Measurements from ENCODE around the gene TMEM163. TPM values are rescaled to one million over a fixed set of nuclear protein-coding genes. Genes with fewer than 3 reads are reported as not detected.

Gene TMEM163
- total RNA-seq, 1 donor from 2014 or later: not detected

DNA sequence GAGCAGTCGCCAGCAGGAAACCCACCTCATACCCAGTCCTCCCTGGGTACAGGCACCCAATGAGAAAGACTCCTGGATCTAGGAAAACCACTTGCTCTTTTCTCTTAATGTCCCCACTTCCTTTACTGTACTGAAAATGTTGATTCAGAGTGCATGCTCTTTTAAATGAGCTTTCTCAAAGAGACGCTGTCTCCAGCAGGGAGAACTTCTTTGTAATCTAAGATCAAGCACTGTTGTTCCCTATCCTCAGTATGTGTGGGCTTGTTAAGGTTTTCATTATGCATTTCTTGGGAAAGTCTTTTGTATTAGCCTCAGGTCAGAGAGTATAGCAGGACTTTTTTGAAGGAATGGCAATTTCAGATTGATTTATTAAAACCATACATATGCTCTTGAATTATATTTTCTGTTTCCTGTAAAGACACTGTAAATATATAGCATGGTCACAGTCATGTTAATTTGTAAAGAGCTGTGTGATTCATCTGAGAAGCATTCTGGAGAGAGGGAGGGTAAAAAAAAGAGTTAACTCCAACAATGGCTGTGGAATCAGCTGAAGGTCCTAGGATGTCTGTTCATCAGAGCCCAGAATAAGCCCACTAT, 286.9 kb downstream of the TMEM163 start:
- DNase-seq (ENCODE audit: extremely low spot score, unreplicated experiment): no peak

DNA sequence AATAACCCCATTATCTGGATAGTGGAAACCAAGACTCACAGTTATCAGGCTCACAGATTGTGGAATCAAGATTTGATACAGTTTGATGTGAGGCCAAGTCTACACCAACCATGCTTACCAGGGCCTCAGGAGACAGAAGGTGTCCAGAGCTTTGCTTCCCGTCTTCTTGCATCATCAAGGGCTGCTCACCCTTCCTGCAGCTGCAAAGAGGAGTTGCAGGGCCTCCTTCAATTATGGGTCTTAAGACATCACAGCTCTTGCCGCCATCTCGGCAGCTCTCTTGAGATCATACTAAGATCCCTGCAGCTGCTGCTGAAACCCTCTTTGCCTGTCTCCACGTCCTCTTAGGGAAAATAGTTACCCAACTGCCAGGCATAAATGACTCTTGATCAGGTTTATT, 288.9 kb downstream of the TMEM163 start:
- H3K4me1 Mint-ChIP-seq (ENCODE audit: unreplicated experiment): peaks cover 16% of the 10 kb centered on the region
- H3K27ac Mint-ChIP-seq (ENCODE audit: unreplicated experiment): no peak overlapping the region
- no peak overlapping the region for H3K4me3 Mint-ChIP-seq (ENCODE audit: unreplicated experiment)
- no peaks in the 10 kb centered on the region for H3K36me3 Mint-ChIP-seq (ENCODE audit: unreplicated experiment)
- H3K27me3 Mint-ChIP-seq (ENCODE audit: unreplicated experiment): no peaks in the 10 kb centered on the region
- no peaks in the 10 kb centered on the region for H3K9me3 Mint-ChIP-seq (ENCODE audit: unreplicated experiment)
- no peak for DNase-seq (ENCODE audit: extremely low spot score, unreplicated experiment)
- TF ChIP-seq CTCF (IDR thresholded peaks at IDR 0.05): no peak

More for the DNA sequence above, 286.9 kb downstream of the TMEM163 start:
- Mint-ChIP-seq H3K4me3 (ENCODE audit: unreplicated experiment) (no peak overlapping the region), H3K4me1 (ENCODE audit: unreplicated experiment) (peaks cover 14% of the 10 kb centered on the region), H3K9me3 (ENCODE audit: unreplicated experiment) (no peaks in the 10 kb centered on the region), H3K36me3 (ENCODE audit: unreplicated experiment) (no peaks in the 10 kb centered on the region), H3K27ac (ENCODE audit: unreplicated experiment) (peak overlapping the region; percentile 3), H3K27me3 (ENCODE audit: unreplicated experiment) (no peaks in the 10 kb centered on the region)
- no peak for TF ChIP-seq CTCF (IDR thresholded peaks at IDR 0.05)

DNA sequence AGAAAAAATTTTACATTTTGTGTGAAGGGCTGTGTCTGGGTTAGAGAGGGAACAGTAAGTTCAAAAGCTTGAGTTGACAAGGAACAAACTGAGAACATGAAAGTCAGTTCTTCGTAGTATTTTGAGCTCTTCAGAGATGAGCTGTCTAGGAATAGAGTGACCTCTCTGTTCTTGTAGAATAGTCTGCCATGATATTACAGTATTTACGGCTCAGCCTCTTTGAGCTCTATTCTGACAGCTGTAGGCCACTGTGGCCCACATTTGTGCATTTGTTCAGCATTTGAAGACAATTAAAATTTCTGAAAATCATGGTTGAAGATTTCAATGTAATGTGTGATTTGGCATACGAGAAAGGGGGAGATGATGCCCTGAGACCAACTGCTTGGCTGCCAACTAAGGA, 292.1 kb downstream of the TMEM163 start:
- Mint-ChIP-seq H3K27ac (ENCODE audit: unreplicated experiment) (no peak overlapping the region), H3K4me3 (ENCODE audit: unreplicated experiment) (no peak overlapping the region), H3K9me3 (ENCODE audit: unreplicated experiment) (no peaks in the 10 kb centered on the region), H3K4me1 (ENCODE audit: unreplicated experiment) (peaks cover 9% of the 10 kb centered on the region), H3K36me3 (ENCODE audit: unreplicated experiment) (no peaks in the 10 kb centered on the region), H3K27me3 (ENCODE audit: unreplicated experiment) (no peaks in the 10 kb centered on the region)
- no peak for TF ChIP-seq CTCF (IDR thresholded peaks at IDR 0.05)
- DNase-seq (ENCODE audit: extremely low spot score, unreplicated experiment): no peak

GRCh38 chr2:134425724-134426496, 292.9 kb downstream of the TMEM163 start:
- H3K36me3 Mint-ChIP-seq (ENCODE audit: unreplicated experiment): no peaks in the 10 kb centered on the region
- no peak for TF ChIP-seq CTCF (IDR thresholded peaks at IDR 0.05)
- DNase-seq (ENCODE audit: extremely low spot score, unreplicated experiment): no peak
- no peak overlapping the region for H3K27ac Mint-ChIP-seq (ENCODE audit: unreplicated experiment)
- no peaks in the 10 kb centered on the region for H3K9me3 Mint-ChIP-seq (ENCODE audit: unreplicated experiment)
- peaks cover 2% of the 10 kb centered on the region for H3K4me1 Mint-ChIP-seq (ENCODE audit: unreplicated experiment)
- H3K4me3 Mint-ChIP-seq (ENCODE audit: unreplicated experiment): no peak overlapping the region
- no peaks in the 10 kb centered on the region for H3K27me3 Mint-ChIP-seq (ENCODE audit: unreplicated experiment)

- H3K9me3 Mint-ChIP-seq (ENCODE audit: unreplicated experiment): no peaks in the 10 kb centered on the region
- TF ChIP-seq CTCF (IDR thresholded peaks at IDR 0.05): no peak
- H3K27me3 Mint-ChIP-seq (ENCODE audit: unreplicated experiment): no peaks in the 10 kb centered on the region
- H3K36me3 Mint-ChIP-seq (ENCODE audit: unreplicated experiment): no peaks in the 10 kb centered on the region
- peaks cover 2% of the 10 kb centered on the region for H3K4me1 Mint-ChIP-seq (ENCODE audit: unreplicated experiment)
- no peak overlapping the region for H3K4me3 Mint-ChIP-seq (ENCODE audit: unreplicated experiment)
- DNase-seq (ENCODE audit: extremely low spot score, unreplicated experiment): no peak
- H3K27ac Mint-ChIP-seq (ENCODE audit: unreplicated experiment): no peak overlapping the region
These were observed 297.1 kb downstream of the TMEM163 start for GRCh38 chr2:134421556-134422328.
